Esophagus squamous epithelium (tissue), 5 donors: ENCODE measurements around the gene MRPL55. TPM values are rescaled to one million over a fixed set of nuclear protein-coding genes. Genes with fewer than 3 reads are reported as not detected.

ENCODE experiments used
- DNase-seq: peaks from one replicate; lab custom pipeline; 2025; lab: John Stamatoyannopoulos, UW
- H3K27ac ChIP-seq, 4 donors: fragments of 200-600 bp; sonication (generic); one replicate each; pipeline ENCODE4 v1.5.1; 2016 to 2019; ENCODE audit warnings: mild to moderate bottlenecking in 1 of 4
- H3K27me3 ChIP-seq, 4 donors: fragments of 200-600 bp; sonication (generic); 1 replicate in 3 of 4; 2 replicates in 1 of 4; pipeline versions ENCODE4 v1.5.1 to v1.6.0; 2017 to 2021; ENCODE audit warnings: antibody characterized with exemption in 1 of 4
- H3K36me3 ChIP-seq, 3 donors: fragments of 200-600 bp; sonication (generic); one replicate each; pipeline ENCODE4 v1.5.1; 2016 to 2019
- H3K4me1 ChIP-seq, 3 donors: fragments of 200-600 bp; sonication (generic); one replicate each; pipeline ENCODE4 v1.5.1; 2017 to 2019
- H3K4me3 ChIP-seq, 4 donors: fragments of 200-600 bp; sonication (generic); 1 replicate in 3 of 4; 2 replicates in 1 of 4; pipeline ENCODE4 v1.5.1; 2016 to 2019; ENCODE audit warnings: mild to moderate bottlenecking in 2 of 4, moderate library complexity in 1 of 4
- H3K9me3 ChIP-seq, 3 donors: fragments of 200-600 bp; sonication (generic); one replicate each; pipeline ENCODE4 v1.5.1; 2016 to 2019
- CTCF ChIP-seq, 6 experiments: fragments of 450-650 bp in 4 of 6; fragments of 200-600 bp in 2 of 6; sonication (generic) in 2 of 6; IDR thresholded peaks; one replicate each; pipeline ENCODE4 v1.5.1; 2016 to 2019; ENCODE audit warnings: antibody characterized with exemption in 6 of 6, mild to moderate bottlenecking in 4 of 6, moderate library complexity in 4 of 6
- POLR2A ChIP-seq, 4 donors: fragments of 450-650 bp; IDR thresholded peaks; one replicate each; pipeline ENCODE4 v1.6.1; 2017; ENCODE audit warnings: antibody characterized with exemption in 4 of 4, mild to moderate bottlenecking in 4 of 4, moderate library complexity in 3 of 4
- WGBS, 2 donors: methylation state at CpG; one replicate each; pipeline ENCODE4 v1.1.5; 2018; 5-methylcytosine and 5-hydroxymethylcytosine counted together
- intact Hi-C: fragments of 100-400 bp; cut with DNase I; formaldehyde crosslinking; loops from one replicate; pipeline ENCODE4 v1.15.0; 2022
- total RNA-seq, 4 donors: library from RNA; depleted of rRNA; stranded (reverse); fragments of >200 nt; gene quantifications; one replicate each; pipeline ENCODE4 v1.1.0, GENCODE V29; 2016
- donor health status: DM: yes; HTN: yes; CAD: no.

The MRPL55 gene
- total RNA-seq, 4 donors from 2014 or later, result 33.8 to 62.2 (median 51.2) TPM

DNA sequence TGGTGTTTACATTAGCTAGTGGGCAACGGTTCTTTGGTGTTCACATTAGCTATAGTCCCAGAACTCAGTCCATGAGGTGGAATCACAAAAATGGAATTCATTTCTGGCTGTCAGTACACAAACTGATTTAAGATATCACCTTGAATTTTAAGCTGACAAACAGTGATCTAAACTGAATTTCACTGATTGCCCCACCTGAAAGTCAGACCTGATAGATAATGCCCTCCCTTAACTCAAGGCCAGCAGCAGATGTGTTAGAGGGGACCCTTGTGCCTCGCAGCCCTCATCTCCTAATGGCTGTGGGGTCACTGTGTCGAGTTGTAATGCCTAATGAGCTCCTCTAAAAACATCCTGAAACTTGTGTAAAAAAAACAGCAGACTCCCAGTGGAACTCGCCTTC lies 18.0 kb downstream of the MRPL55 start:
- no peaks in the 10 kb centered on the region for H3K27me3 ChIP-seq
- H3K9me3 ChIP-seq, result peaks cover 0 to 12% (median 10%) of the 10 kb centered on the region in 3 donors
- TF ChIP-seq POLR2A (IDR thresholded peaks at IDR 0.05), result no peak
- no peak for TF ChIP-seq CTCF (IDR thresholded peaks at IDR 0.05)
- H3K4me3 ChIP-seq, result no peak overlapping the region
- peaks cover 3 to 29% (median 5%) of the 10 kb centered on the region in 3 donors for H3K36me3 ChIP-seq
- intact Hi-C loops, result no loop called here
- DNase-seq, result no peak
- WGBS, 2 donors, result 64 to 66% methylated on average over 4 of the region's 4 CpGs
- peak overlapping the region in 2 of 4 donors; percentile 100 for H3K27ac ChIP-seq
- peaks cover 72 to 91% (median 75%) of the 10 kb centered on the region in 3 donors for H3K4me1 ChIP-seq

DNA sequence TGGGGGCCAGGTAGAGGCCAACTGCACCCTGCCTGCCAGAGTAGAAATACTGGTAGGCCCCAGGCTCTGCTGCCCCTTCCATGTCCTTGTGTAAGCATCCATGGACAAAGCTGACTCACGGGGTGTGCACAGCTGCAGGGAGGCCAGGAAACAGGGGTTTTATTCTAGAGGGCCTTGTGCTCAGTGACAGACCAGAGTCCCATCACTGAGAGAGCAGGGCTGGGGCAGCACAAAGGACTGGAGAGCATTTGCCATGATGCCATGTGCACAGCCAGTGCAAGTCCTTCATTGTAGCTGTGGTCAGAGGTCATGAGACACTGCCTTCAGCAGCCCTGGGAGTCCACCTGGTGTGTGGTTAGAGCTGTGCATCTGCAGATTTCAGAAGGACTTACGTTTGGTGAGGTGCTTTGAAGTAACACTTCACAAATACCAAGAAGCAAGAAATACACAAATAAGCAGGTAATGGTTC lies 18.5 kb downstream of the MRPL55 start:
- 15 to 33% methylated on average over 1 to 2 of the region's 2 CpGs for WGBS, 2 donors
- Histone ChIP-seq H3K27me3 (no peaks in the 10 kb centered on the region), H3K4me1 (peaks cover 76 to 91% (median 79%) of the 10 kb centered on the region in 3 donors), H3K27ac (peak overlapping the region in 2 of 4 donors; percentile 100), H3K9me3 (peaks cover 0 to 12% (median 10%) of the 10 kb centered on the region in 3 donors), H3K36me3 (peaks cover 3 to 24% (median 5%) of the 10 kb centered on the region in 3 donors), H3K4me3 (no peak overlapping the region)
- intact Hi-C loops, result no loop called here
- TF ChIP-seq CTCF (IDR thresholded peaks at IDR 0.05) (no peak), POLR2A (IDR thresholded peaks at IDR 0.05) (no peak)
- no peak for DNase-seq

DNA sequence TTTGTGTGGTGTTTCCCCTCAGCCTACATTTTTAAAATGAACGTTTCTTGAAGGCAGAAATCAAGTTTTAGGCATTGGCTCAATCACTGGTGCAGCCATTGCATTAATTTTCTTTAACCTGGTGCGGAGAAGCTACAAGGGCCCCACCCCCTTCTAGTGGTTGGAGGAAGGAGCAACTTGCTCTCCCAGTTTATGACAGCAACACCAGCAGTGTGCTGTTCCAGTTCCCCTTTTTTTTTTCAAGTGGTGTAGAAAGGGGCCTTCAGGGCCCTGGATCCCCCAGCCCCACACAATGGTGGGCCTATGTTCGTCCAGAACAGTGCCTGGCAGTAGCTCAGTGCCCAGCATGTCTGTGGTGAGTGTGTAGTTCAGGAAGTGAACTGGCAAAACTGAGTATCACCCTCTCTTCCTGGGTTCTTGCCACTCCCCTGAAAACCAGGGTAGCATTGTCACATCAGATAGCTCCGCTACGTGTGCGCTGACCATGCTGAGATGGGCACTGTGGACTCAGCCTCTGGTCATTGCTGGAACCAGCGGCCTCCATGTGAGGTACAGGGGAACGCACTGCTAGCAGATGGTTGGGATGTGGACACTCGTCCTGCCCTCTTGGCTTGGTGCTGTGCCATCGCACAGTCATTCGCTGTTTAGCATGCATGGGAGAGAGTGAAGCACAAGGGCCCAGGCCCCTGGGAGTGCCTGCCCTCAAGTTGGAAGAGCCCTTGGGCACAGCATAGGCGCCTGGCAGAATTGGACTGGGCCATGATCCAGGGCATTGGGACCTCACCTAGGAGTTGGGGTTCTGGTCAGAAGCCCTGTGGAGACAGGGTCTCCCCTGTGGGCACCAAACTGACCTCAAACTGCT lies 19.3 kb downstream of the MRPL55 start:
- Histone ChIP-seq H3K36me3 (peaks cover 3 to 16% (median 5%) of the 10 kb centered on the region in 3 donors), H3K4me1 (peaks cover 85 to 94% (median 88%) of the 10 kb centered on the region in 3 donors), H3K27me3 (no peaks in the 10 kb centered on the region), H3K9me3 (peaks cover 0 to 8% (median 5%) of the 10 kb centered on the region in 3 donors), H3K4me3 (peak overlapping the region in 1 of 4 donors; percentile 12), H3K27ac (peak overlapping the region; percentile 49 to 100 (median 80))
- no peak for TF ChIP-seq POLR2A (IDR thresholded peaks at IDR 0.05)
- intact Hi-C loops, result loop anchor here (10.0 kb wide), 1 partner anchor 305 kb away; no protein-coding TSS in a partner anchor
- no peak for DNase-seq
- WGBS, 2 donors, result 14 to 34% methylated on average over 1 to 3 of the region's 12 CpGs

- Histone ChIP-seq H3K36me3 (peaks cover 3 to 7% (median 5%) of the 10 kb centered on the region in 3 donors), H3K27me3 (no peaks in the 10 kb centered on the region), H3K4me3 (no peak overlapping the region), H3K4me1 (peaks cover 94 to 100% (median 97%) of the 10 kb centered on the region in 3 donors), H3K9me3 (no peaks in the 10 kb centered on the region), H3K27ac (peak overlapping the region; percentile 62 to 100 (median 85))
- intact Hi-C loops, result loop anchor here (10.0 kb wide), 1 partner anchor 304 kb away; no protein-coding TSS in a partner anchor
- no peak for TF ChIP-seq POLR2A (IDR thresholded peaks at IDR 0.05)
- peak in 1 of 6 experiments; percentile 12 for TF ChIP-seq CTCF (IDR thresholded peaks at IDR 0.05)
- 73 to 75% methylated on average over 12 to 13 of the region's 21 CpGs for WGBS, 2 donors
- no peak for DNase-seq
Measured at GRCh38 chr1:228088586-228089498, 20.3 kb downstream of the MRPL55 start.

DNA sequence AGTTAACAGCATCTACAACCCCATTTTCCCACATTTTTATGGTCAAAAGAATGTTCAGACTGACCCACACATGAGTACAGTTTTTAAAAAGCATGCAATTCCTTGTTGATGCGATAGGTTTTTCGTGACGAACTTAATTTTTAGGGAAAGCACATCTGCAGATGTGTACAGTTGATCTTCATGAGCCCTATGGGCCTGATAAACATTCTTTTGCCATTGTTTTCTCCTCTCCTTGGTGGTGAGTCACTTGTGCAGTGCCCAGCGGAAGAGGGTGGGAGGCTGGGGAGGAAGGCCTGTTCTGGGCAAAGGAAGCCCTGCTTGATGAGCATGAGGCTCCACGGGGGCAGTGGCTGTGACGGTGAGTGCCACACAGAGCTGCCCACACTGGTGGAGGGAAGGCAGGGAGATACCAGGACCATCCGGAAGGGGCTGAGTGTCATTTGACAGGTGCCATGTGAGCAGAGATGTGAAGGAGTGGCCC lies 21.3 kb downstream of the MRPL55 start:
- Histone ChIP-seq H3K4me3 (peak overlapping the region in 1 of 4 donors; percentile 44), H3K36me3 (peaks cover 3 to 7% (median 5%) of the 10 kb centered on the region in 3 donors), H3K4me1 (peaks cover 90 to 95% (median 94%) of the 10 kb centered on the region in 3 donors), H3K9me3 (no peaks in the 10 kb centered on the region), H3K27me3 (no peaks in the 10 kb centered on the region), H3K27ac (peak overlapping the region; percentile 62 to 100 (median 85))
- no peak for DNase-seq
- peak in 1 of 6 experiments; percentile 13 for TF ChIP-seq CTCF (IDR thresholded peaks at IDR 0.05)
- TF ChIP-seq POLR2A (IDR thresholded peaks at IDR 0.05), result no peak
- WGBS, 2 donors, result 18 to 25% methylated on average over 7 of the region's 7 CpGs
- intact Hi-C loops, result loop anchor here (10.0 kb wide), 1 partner anchor 303 kb away; no protein-coding TSS in a partner anchor
